Progenitor cell of endocrine pancreas (in vitro differentiated cells): ENCODE data around the gene CDH13. TPM values are rescaled to one million over a fixed set of nuclear protein-coding genes. Genes with fewer than 3 reads are reported as not detected.

Experiments
- DNase-seq: peaks from one replicate; pipeline ENCODE4 v3.0.0; 2021; ENCODE audit warnings: low spot score; ENCODE audit not compliant: unreplicated experiment
- H3K27ac Mint-ChIP-seq: 2 replicates; pipeline ENCODE4 v1.8.0; 2021; ENCODE audit warnings: mild to moderate bottlenecking, moderate library complexity, mixed read lengths
- H3K27me3 Mint-ChIP-seq: 2 replicates; pipeline ENCODE4 v1.8.0; 2021; ENCODE audit warnings: mixed read lengths
- H3K36me3 Mint-ChIP-seq: 2 replicates; pipeline ENCODE4 v1.8.0; 2022; ENCODE audit warnings: mixed read lengths; ENCODE audit not compliant: insufficient read depth
- H3K4me1 Mint-ChIP-seq: 2 replicates; pipeline ENCODE4 v1.8.0; 2021; ENCODE audit warnings: low read depth, mixed read lengths
- H3K4me3 Mint-ChIP-seq: 2 replicates; pipeline ENCODE4 v1.8.0; 2021; ENCODE audit warnings: low read depth, mild to moderate bottlenecking, moderate library complexity, mixed read lengths
- H3K9me3 Mint-ChIP-seq: 2 replicates; pipeline ENCODE4 v1.8.0; 2021; ENCODE audit warnings: low read depth, mixed read lengths
- total RNA-seq: library from RNA; stranded (reverse); gene quantifications from 2 replicates; pipeline ENCODE4 v1.2.1, GENCODE V29; 2021
- TF ChIP-seq, protein P1 (sequence below): fragments of 200-600 bp; sonication (generic); IDR thresholded peaks from one replicate; pipeline ENCODE4 v1.5.0; 2021; ENCODE audit warnings: antibody characterized with exemption, mild to moderate bottlenecking; ENCODE audit not compliant: unreplicated experiment

CDH13 gene
- total RNA-seq, 1 donor from 2014 or later = 0.38 TPM

DNA sequence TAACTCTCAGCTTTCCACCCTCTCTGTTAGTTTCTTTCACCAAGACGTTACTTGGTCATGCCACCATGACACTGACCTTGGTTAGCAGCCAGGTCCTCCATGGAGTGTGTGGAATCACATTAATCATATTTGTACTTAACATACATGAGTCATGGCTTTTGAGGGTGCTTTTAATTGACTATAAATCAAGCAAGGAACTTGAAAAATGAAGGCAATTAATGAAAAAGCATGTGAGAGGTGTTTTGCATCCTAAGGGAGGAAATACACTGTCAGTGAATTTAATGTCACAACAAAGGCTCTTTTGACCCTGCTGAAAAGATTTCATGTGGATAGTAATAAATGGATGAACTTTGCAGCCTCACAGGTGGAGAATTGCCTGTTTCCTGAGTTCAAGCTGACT, 240.7 kb downstream of the CDH13 start:
- no peak for DNase-seq
- H3K9me3 Mint-ChIP-seq = peaks cover 26% of the 10 kb centered on the region
- H3K27me3 Mint-ChIP-seq = no peaks in the 10 kb centered on the region
- no peak overlapping the region for H3K27ac Mint-ChIP-seq
- no peaks in the 10 kb centered on the region for H3K4me1 Mint-ChIP-seq
- TF ChIP-seq, protein P1, sequence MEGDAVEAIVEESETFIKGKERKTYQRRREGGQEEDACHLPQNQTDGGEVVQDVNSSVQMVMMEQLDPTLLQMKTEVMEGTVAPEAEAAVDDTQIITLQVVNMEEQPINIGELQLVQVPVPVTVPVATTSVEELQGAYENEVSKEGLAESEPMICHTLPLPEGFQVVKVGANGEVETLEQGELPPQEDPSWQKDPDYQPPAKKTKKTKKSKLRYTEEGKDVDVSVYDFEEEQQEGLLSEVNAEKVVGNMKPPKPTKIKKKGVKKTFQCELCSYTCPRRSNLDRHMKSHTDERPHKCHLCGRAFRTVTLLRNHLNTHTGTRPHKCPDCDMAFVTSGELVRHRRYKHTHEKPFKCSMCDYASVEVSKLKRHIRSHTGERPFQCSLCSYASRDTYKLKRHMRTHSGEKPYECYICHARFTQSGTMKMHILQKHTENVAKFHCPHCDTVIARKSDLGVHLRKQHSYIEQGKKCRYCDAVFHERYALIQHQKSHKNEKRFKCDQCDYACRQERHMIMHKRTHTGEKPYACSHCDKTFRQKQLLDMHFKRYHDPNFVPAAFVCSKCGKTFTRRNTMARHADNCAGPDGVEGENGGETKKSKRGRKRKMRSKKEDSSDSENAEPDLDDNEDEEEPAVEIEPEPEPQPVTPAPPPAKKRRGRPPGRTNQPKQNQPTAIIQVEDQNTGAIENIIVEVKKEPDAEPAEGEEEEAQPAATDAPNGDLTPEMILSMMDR = no peak
- H3K36me3 Mint-ChIP-seq = peaks cover 1% of the 10 kb centered on the region
- H3K4me3 Mint-ChIP-seq = no peak overlapping the region

DNA sequence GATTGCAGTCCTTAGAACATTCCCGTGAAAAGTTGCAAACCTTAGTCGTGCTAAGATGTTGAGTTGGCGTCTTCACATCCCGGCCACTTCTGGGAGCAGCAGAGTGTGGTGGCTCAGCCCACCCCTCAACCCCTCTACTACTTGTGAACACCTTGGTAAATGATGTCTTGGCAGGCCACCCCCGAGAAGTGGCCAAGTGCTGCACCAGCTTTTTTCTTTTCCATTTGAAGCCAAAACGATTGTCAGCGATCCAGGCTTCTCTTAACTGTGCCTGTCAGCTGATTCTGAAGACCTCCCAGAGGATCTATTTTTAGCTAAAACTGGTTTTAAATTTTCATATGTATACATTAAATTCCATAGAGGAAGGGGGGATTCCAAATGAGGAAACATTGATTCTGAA, 247.5 kb downstream of the CDH13 start:
- no peaks in the 10 kb centered on the region for H3K36me3 Mint-ChIP-seq
- no peak overlapping the region for H3K4me3 Mint-ChIP-seq
- H3K4me1 Mint-ChIP-seq = no peaks in the 10 kb centered on the region
- peaks cover 12% of the 10 kb centered on the region for H3K9me3 Mint-ChIP-seq
- no peak overlapping the region for H3K27ac Mint-ChIP-seq
- peaks cover 5% of the 10 kb centered on the region for H3K27me3 Mint-ChIP-seq
- DNase-seq = no peak
- TF ChIP-seq, protein P1 = no peak

DNA sequence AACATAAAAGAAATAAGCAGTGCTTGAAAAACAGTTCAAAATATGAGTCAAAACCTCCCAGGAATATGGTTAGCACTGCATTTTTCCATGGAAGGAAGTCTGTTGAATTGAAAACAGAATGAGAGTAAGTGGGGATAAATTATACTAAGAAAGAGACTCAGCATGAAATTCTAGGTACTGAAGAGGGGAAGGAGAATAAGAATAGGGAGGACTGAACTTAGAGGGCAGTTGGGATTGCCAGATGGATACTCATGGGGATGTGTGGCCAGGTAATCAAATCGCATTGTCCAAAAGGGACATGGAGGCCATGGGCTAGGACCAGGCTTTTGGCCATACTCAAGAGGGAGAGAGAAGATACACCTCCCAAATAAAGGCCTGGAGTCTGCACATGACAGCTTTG, 247.9 kb downstream of the CDH13 start:
- Mint-ChIP-seq H3K27ac (no peak overlapping the region), H3K27me3 (peaks cover 5% of the 10 kb centered on the region), H3K36me3 (no peaks in the 10 kb centered on the region), H3K9me3 (peaks cover 10% of the 10 kb centered on the region), H3K4me1 (no peaks in the 10 kb centered on the region), H3K4me3 (no peak overlapping the region)
- DNase-seq = no peak
- TF ChIP-seq, protein P1 = no peak

DNA sequence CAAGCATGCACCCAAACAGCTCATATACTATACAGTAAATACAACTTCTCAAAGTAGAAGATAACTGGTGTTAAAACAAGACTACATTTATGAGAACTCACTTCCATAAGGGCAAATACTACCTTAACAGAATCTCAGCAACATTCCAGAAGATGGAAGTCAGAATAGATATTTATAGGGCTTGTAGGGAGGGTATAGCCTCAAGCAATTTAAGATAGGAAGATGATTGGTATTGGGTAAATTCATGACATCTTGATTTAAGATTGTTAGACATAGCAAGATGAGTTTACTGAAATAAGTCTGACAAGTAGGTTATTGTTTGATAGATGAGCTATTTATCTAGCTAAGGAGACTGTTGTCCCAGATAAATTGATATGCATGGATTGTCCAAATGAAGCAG, 250.2 kb downstream of the CDH13 start:
- Mint-ChIP-seq H3K36me3 (no peaks in the 10 kb centered on the region), H3K4me1 (no peaks in the 10 kb centered on the region), H3K27ac (no peak overlapping the region), H3K4me3 (no peak overlapping the region), H3K9me3 (no peaks in the 10 kb centered on the region), H3K27me3 (peaks cover 5% of the 10 kb centered on the region)
- TF ChIP-seq, protein P1 = no peak
- DNase-seq = no peak

DNA sequence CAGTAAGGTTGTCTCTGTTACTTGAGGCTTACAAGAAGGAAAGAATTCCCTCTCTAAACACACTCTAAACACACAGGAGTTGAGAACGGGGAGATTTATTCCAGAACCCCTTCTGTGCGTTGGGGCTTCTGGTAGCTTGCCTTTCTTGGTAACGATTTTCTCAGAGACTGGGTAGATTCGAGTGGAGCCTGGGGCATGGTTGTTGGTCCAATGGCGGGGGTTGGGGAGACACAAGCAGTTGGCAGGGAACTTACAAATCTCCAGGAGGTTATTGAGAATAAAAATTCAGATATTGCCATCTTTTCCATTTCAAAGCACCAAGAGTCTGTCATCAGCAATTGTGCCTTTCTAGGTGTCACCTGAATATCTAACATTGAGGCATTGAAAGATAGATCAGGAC, 251.7 kb downstream of the CDH13 start:
- H3K4me1 Mint-ChIP-seq = no peaks in the 10 kb centered on the region
- H3K36me3 Mint-ChIP-seq = no peaks in the 10 kb centered on the region
- no peak for DNase-seq
- no peak overlapping the region for H3K4me3 Mint-ChIP-seq
- H3K27ac Mint-ChIP-seq = no peak overlapping the region
- TF ChIP-seq, protein P1 = no peak
- H3K27me3 Mint-ChIP-seq = peaks cover 11% of the 10 kb centered on the region
- H3K9me3 Mint-ChIP-seq = no peaks in the 10 kb centered on the region
